ENCODE results near the gene RCBTB2.

- no peak for TF ChIP-seq EZH2 (IDR thresholded peaks at IDR 0.05; ENCODE audit: insufficient read depth, poor library complexity, severe bottlenecking)
- TF ChIP-seq EZH2phosphoT487 (IDR thresholded peaks at IDR 0.05; ENCODE audit: insufficient read depth, low read depth) = no peak
Measured at GRCh38 chr13:48533961-48534600, 1.2 kb upstream of the RCBTB2 start.

Data from GM23248 (cell line).